HG02981 (cell line): ENCODE measurements around the gene PPIE.
"Not testable (repeated sequence)": the region's sequence is repeated elsewhere in the genome, so short reads cannot be mapped to it uniquely, and the experiment has no call there.

Experiments used
- ATAC-seq: cut with Tn5 transposase; IDR thresholded peaks from one replicate; pipeline ENCODE4 v1.9.1; 2021; ENCODE audit warnings: mild to moderate bottlenecking, moderate library complexity; ENCODE audit not compliant: unreplicated experiment

Gene PPIE

GRCh38 chr1:39757501-39757900 lies 18.8 kb downstream of the PPIE start:
- ATAC-seq: no peak

- ATAC-seq: no peak
Measured at GRCh38 chr1:39758556-39759435, 20.1 kb downstream of the PPIE start.

GRCh38 chr1:39759436-39759726 lies 20.7 kb downstream of the PPIE start:
- no peak for ATAC-seq

- ATAC-seq: no peak
Measured at GRCh38 chr1:39760074-39761008, 21.7 kb downstream of the PPIE start.

GRCh38 chr1:39761016-39761415 lies 22.3 kb downstream of the PPIE start:
- ATAC-seq: no peak

- no peak for ATAC-seq
Measured at GRCh38 chr1:39761557-39762260, 23.0 kb downstream of the PPIE start.

- no peak for ATAC-seq
Measured at GRCh38 chr1:39762550-39763540, 24.2 kb downstream of the PPIE start.

- not testable (repeated sequence) for ATAC-seq
Measured at GRCh38 chr1:39763619-39764374, 25.1 kb downstream of the PPIE start.

- not testable (repeated sequence) for ATAC-seq
Measured at GRCh38 chr1:39764512-39764911, 25.8 kb downstream of the PPIE start.

- not testable (repeated sequence) for ATAC-seq
Measured at GRCh38 chr1:39766466-39766865, 27.8 kb downstream of the PPIE start.

GRCh38 chr1:39769502-39769901 lies 30.8 kb downstream of the PPIE start:
- ATAC-seq: not testable (repeated sequence)

GRCh38 chr1:39770100-39771021 lies 31.7 kb downstream of the PPIE start:
- not testable (repeated sequence) for ATAC-seq

GRCh38 chr1:39771022-39771532 lies 32.4 kb downstream of the PPIE start, which contains the start of gene OXCT2:
Gene OXCT2, minus strand, starts transcription at chr1:39771348. Its CDS starts 93 bp downstream, at chr1:39771255.
- not testable (repeated sequence) for ATAC-seq

- ATAC-seq: not testable (repeated sequence)
Measured at GRCh38 chr1:39773369-39773979, 34.8 kb downstream of the PPIE start.

- not testable (repeated sequence) for ATAC-seq
Measured at GRCh38 chr1:39775141-39775540, 36.5 kb downstream of the PPIE start.

- not testable (repeated sequence) for ATAC-seq
Measured at GRCh38 chr1:39775676-39776399, 37.2 kb downstream of the PPIE start.

- ATAC-seq: no peak
Measured at GRCh38 chr1:39776400-39776713, 37.7 kb downstream of the PPIE start.
